Measurements from ENCODE around the gene ISYNA1. TPM values are rescaled to one million over a fixed set of nuclear protein-coding genes. Genes with fewer than 3 reads are reported as not detected.

ISYNA1 gene
- total and polyA plus RNA-seq, 2 of the 4 experiments (the other 2 are of a cell fraction), result 3.4 to 24.7 TPM

- Histone ChIP-seq H3K4me2 (ENCODE audit: low read depth, low read length) (no peak overlapping the region), H2BK5ac (ENCODE audit: low read depth, low read length, poor library complexity, severe bottlenecking) (no peak overlapping the region), H3K18ac (ENCODE audit: low read depth, low read length) (no peak overlapping the region), H3K14ac (replicated peaks; ENCODE audit: low read depth, low read length) (no peak overlapping the region), H3K79me1 (ENCODE audit: low read depth in 1 of 2, low read length in 2 of 2) (peaks cover 7 to 31% of the 10 kb centered on the region in 2 experiments; a peak in 3 of 4 replicates), H4K5ac (ENCODE audit: low read depth, low read length) (no peak overlapping the region), H2AK5ac (ENCODE audit: low read depth, low read length) (no peak overlapping the region), H3K23ac (ENCODE audit: low read depth, low read length) (no peak overlapping the region), H3K27ac (ENCODE audit: insufficient read depth, low read length) (no peak overlapping the region), H4K20me1 (ENCODE audit: insufficient read depth, low read length) (peaks cover 56% of the 10 kb centered on the region), H3K9ac (ENCODE audit: low read depth, low read length) (no peak overlapping the region), H4K8ac (ENCODE audit: low read depth in 2 of 2, low read length in 2 of 2) (no peak overlapping the region), H2BK120ac (ENCODE audit: low read depth, low read length) (no peak overlapping the region), H3K4me3 (ENCODE audit: insufficient read depth, low read depth, low read length) (no peak overlapping the region), H2BK15ac (ENCODE audit: low read depth, low read length) (no peak overlapping the region), H3K4me1 (ENCODE audit: control insufficient read depth, insufficient read depth, low read length) (peaks cover 22% of the 10 kb centered on the region; the same call in 1 of the 2 replicates), H2BK20ac (ENCODE audit: low read depth, low read length) (no peak overlapping the region), H3K27me3 (ENCODE audit: control insufficient read depth, insufficient read depth, low read length) (no peaks in the 10 kb centered on the region), H2AK9ac (replicated peaks; ENCODE audit: low read depth, low read length, poor library complexity) (no peak overlapping the region), H3K56ac (ENCODE audit: extremely low read depth, insufficient read depth, low read length) (no peak overlapping the region), H3K9me1 (ENCODE audit: insufficient read depth, low read length) (peaks cover 12% of the 10 kb centered on the region; the same call in 1 of the 2 replicates), H4K91ac (ENCODE audit: insufficient read depth, low read depth, low read length) (no peak overlapping the region), H3K4ac (ENCODE audit: low read depth, low read length) (no peak overlapping the region), H2AFZ (replicated peaks; ENCODE audit: low read length, poor library complexity) (no peak overlapping the region), H3K36me3 (ENCODE audit: control insufficient read depth, insufficient read depth, low read length) (peaks cover 31% of the 10 kb centered on the region), H3K9me3 (ENCODE audit: control insufficient read depth, insufficient read depth, low read length) (no peaks in the 10 kb centered on the region)
- ATAC-seq (ENCODE audit: low read depth) (no peak), DNase-seq (no peak)
- no TSS peak for BruUV-seq (replicated peaks)
- ChIA-PET POLR2A (ENCODE audit: unreplicated experiment) (no interaction called here), CTCF (no interaction called here)
- TF ChIP-seq, protein P1, sequence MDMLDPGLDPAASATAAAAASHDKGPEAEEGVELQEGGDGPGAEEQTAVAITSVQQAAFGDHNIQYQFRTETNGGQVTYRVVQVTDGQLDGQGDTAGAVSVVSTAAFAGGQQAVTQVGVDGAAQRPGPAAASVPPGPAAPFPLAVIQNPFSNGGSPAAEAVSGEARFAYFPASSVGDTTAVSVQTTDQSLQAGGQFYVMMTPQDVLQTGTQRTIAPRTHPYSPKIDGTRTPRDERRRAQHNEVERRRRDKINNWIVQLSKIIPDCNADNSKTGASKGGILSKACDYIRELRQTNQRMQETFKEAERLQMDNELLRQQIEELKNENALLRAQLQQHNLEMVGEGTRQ (IDR thresholded peaks at IDR 0.05; ENCODE audit: low read depth, low read length), result no peak
- TF ChIP-seq CEBPB (IDR thresholded peaks at IDR 0.05; ENCODE audit: low read depth, low read length), result no peak
- TF ChIP-seq MXI1 (IDR thresholded peaks at IDR 0.05; ENCODE audit: borderline replicate concordance, low read depth, low read length), result no peak
- TF ChIP-seq, protein P2, sequence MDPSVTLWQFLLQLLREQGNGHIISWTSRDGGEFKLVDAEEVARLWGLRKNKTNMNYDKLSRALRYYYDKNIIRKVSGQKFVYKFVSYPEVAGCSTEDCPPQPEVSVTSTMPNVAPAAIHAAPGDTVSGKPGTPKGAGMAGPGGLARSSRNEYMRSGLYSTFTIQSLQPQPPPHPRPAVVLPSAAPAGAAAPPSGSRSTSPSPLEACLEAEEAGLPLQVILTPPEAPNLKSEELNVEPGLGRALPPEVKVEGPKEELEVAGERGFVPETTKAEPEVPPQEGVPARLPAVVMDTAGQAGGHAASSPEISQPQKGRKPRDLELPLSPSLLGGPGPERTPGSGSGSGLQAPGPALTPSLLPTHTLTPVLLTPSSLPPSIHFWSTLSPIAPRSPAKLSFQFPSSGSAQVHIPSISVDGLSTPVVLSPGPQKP (IDR thresholded peaks at IDR 0.05; ENCODE audit: borderline replicate concordance, low read depth, low read length), result no peak
- no peak for TF ChIP-seq RFX5 (IDR thresholded peaks at IDR 0.05; ENCODE audit: low read depth, low read length)
- no peak for TF ChIP-seq CTCF (conservative IDR thresholded peaks at IDR 0.05; ENCODE audit: low read depth, low read length)
- no peak for TF ChIP-seq SMC3 (IDR thresholded peaks at IDR 0.05; ENCODE audit: low read depth, low read length)
- TF ChIP-seq BHLHE40 (IDR thresholded peaks at IDR 0.05; ENCODE audit: low read depth, low read length), result no peak
- no peak for TF ChIP-seq MAFK (IDR thresholded peaks at IDR 0.05; ENCODE audit: low read depth, low read length)
- dilution Hi-C loops (cut with HindIII; ENCODE audit: low sequenced_read_pairs, unreplicated experiment), result no loop called here
- intact Hi-C loops (cut with micrococcal nuclease), result no loop called here
- in situ Hi-C loops (cut with MboI; ENCODE audit: low sequenced_read_pairs), result no loop called here
- 100% methylated on average over 3 of the region's 9 CpGs; no CpG with 5 or more reads in 1 of the 2 experiments for WGBS, 2 experiments (ENCODE audit: extremely low coverage in 2 of 2, insufficient read length in 1 of 2)
These were observed 1.9 kb upstream of the ISYNA1 start for GRCh38 chr19:18439910-18440237.
